Muscle of leg (tissue), 11 donors: ENCODE data around the gene EFNA1. TPM values are rescaled to one million over a fixed set of nuclear protein-coding genes. Genes with fewer than 3 reads are reported as not detected.
"Not testable (repeated sequence)": the region's sequence is repeated elsewhere in the genome, so short reads cannot be mapped to it uniquely, and the experiment has no call there.

Experiments used
- DNase-seq: peaks from one replicate; pipeline ENCODE4 v3.0.0; 2013
- H3K27ac ChIP-seq: one replicate; pipeline ENCODE4 v1.5.1; 2013; ENCODE audit warnings: mild to moderate bottlenecking, low read length, control low read depth
- H3K27me3 ChIP-seq: one replicate; pipeline ENCODE4 v1.6.1; 2013; ENCODE audit warnings: low read length; ENCODE audit not compliant: control insufficient read depth, insufficient read depth
- H3K36me3 ChIP-seq: one replicate; pipeline ENCODE4 v1.6.1; 2013; ENCODE audit warnings: low read length; ENCODE audit not compliant: control insufficient read depth, insufficient read depth
- H3K4me1 ChIP-seq: one replicate; pipeline ENCODE4 v1.6.1; 2013; ENCODE audit warnings: low read length; ENCODE audit not compliant: control insufficient read depth, insufficient read depth
- H3K4me3 ChIP-seq: one replicate; pipeline ENCODE4 v1.5.1; 2013; ENCODE audit warnings: low read length, control low read depth
- H3K9me3 ChIP-seq: replicated peaks from 2 replicates; pipeline ENCODE4 v1.6.1; 2013; ENCODE audit warnings: low read depth, low read length; ENCODE audit not compliant: control insufficient read depth
- WGBS: methylation state at CpG from one replicate; pipeline ENCODE4 v1.1.5; 2013; ENCODE audit warnings: missing lambda C conversion rate; ENCODE audit not compliant: insufficient coverage; 5-methylcytosine and 5-hydroxymethylcytosine counted together
- polyA plus RNA-seq, 8 donors: library from polyadenylated mRNA; unstranded; fragments of 120-200 nt; gene quantifications; one replicate each; pipeline versions ENCODE4 v1.2.1 to v1.2.3, GENCODE V29; 2013; ENCODE audit warnings: inconsistent platforms in 1 of 8, low replicate concordance in 1 of 8; ENCODE audit not compliant: insufficient read length in 8 of 8, insufficient read depth in 1 of 8
- total RNA-seq: library from RNA; stranded (reverse); fragments of 120-200 nt; gene quantifications from one replicate; pipeline ENCODE4 v1.2.4, GENCODE V29; 2013

Gene EFNA1
- total and polyA plus RNA-seq, 9 donors, result 15.3 to 37.5 (median 24.3) TPM

DNA sequence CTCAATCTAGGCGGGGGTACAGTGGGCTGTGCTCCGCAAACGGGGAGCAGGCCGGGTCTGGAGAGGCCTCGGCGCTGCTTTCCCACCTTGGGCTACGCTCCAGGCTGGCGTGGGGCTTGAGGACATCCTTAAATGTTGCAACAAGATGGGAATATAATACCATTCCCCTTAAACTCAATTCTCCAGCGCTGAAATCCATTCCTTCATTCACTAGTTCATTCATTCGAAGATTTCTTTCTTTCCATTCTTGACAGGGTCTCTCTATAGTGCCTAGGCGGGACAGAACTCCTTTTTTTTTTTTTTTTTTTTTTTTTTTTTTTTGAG, 12.9 kb downstream of the EFNA1 start:
- DNase-seq, result no peak
- Histone ChIP-seq H3K36me3 (peaks cover 10% of the 10 kb centered on the region), H3K4me1 (peaks cover 20% of the 10 kb centered on the region), H3K9me3 (no peaks in the 10 kb centered on the region), H3K27me3 (peaks cover 2% of the 10 kb centered on the region), H3K4me3 (peak overlapping the region; percentile 68), H3K27ac (no peak overlapping the region)
- 10% methylated on average over 10 of the region's 11 CpGs for WGBS

DNA sequence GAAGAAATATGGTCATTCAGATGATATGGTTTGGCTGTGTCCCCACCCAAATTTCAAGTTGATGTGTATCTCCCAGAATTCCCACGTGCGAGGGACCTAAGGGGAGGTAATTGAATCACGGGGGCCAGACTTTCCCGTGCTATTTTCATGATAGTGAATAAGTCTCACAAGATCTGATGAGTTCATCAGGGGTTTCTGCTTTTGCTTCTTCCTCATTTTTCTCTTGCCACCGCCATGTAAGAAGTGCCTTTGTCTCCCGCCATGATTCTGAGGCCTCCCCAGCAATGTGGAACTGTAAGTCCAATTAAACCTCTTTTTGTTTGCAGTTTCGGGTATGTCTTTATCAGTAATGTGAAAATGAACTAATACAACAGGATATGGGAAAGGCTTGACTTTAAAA, 14.1 kb downstream of the EFNA1 start:
- DNase-seq, result no peak
- H3K4me1 ChIP-seq, result peaks cover 14% of the 10 kb centered on the region
- H3K27ac ChIP-seq, result no peak overlapping the region
- H3K27me3 ChIP-seq, result peaks cover 2% of the 10 kb centered on the region
- H3K36me3 ChIP-seq, result peaks cover 10% of the 10 kb centered on the region
- H3K4me3 ChIP-seq, result no peak overlapping the region
- WGBS, result no CpG with 5 or more reads among the region's 7 CpGs
- no peaks in the 10 kb centered on the region for H3K9me3 ChIP-seq

DNA sequence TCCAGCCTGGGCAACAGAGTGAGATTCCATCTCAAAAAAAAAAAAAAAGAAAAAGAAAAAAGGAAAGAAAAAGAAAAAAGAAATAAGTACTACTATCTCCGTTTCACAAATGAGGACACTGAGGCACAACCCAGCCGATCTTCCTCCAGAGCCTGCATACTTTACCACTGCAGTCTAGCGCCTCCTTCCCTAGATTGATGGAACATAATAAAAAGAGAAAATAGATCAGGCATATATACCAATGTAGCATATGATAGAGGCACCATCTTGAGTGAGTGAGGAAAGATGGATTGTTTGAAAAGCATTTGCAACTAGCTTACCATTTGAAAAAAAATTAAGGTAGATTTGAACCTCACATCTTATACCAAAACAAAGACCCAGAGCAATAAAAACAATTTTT, 17.8 kb downstream of the EFNA1 start:
- no peak overlapping the region for H3K4me3 ChIP-seq
- H3K36me3 ChIP-seq, result no peaks in the 10 kb centered on the region
- no peaks in the 10 kb centered on the region for H3K9me3 ChIP-seq
- peaks cover 2% of the 10 kb centered on the region for H3K4me1 ChIP-seq
- DNase-seq, result no peak
- WGBS, result no CpG with 5 or more reads among the region's 3 CpGs
- H3K27me3 ChIP-seq, result peaks cover 6% of the 10 kb centered on the region
- H3K27ac ChIP-seq, result no peak overlapping the region

DNA sequence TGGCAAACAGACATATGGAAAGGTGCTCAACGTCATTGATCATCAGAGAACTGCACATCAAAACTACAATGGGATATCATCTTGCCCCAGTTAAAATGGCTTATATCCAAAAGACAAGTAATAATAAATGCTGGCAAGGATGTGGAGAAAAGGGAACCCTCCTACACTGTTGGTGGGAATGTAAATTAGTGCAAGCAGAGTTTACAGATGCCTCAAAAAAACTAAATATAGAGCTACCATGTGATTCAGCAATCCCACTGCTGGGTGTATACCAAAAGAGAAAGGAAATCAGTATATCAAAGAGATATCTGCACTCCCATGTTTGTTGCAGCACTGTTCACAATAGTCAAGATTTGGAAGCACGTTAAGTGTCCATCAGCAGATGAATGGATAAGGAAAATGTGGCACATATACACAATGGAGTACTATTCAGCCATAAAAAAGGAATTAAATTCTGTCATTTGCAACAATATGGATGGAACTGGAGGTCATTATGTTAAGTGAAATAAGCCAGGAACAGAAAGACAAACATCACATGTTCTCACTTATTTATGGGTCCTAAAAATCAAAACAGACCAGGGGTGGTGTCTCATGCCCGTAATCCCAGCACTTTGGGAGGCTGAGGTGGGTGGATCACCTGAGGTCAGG, 28.4 kb downstream of the EFNA1 start:
- not testable (repeated sequence) for H3K36me3 ChIP-seq, H3K27ac ChIP-seq, DNase-seq, H3K9me3 ChIP-seq, H3K4me1 ChIP-seq, H3K4me3 ChIP-seq, H3K27me3 ChIP-seq
- no CpG with 5 or more reads among the region's 3 CpGs for WGBS

DNA sequence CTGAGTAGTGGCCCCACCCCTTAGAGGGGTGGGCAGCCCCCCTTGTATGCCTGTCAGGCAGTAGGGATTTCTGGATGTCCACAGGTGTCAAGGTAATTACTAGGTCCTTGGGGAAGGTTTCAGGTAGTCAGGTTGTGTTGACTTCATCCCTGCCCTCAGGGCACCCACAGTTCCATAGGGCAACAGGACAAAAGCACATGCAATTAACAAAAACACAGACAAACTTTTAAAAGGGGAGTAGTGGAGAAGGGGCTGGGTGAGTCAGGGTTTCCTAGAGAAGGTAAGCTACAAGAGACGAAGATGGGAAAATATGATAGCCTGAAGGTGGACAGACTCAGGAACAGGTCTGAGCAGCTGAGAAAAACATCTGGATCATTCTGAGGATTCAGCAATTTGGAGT, 31.3 kb downstream of the EFNA1 start:
- DNase-seq, result no peak
- Histone ChIP-seq H3K36me3 (no peaks in the 10 kb centered on the region), H3K4me1 (no peaks in the 10 kb centered on the region), H3K27ac (no peak overlapping the region), H3K27me3 (no peaks in the 10 kb centered on the region), H3K4me3 (no peak overlapping the region), H3K9me3 (no peaks in the 10 kb centered on the region)
- WGBS, result 75% methylated on average over 1 of the region's 1 CpG

DNA sequence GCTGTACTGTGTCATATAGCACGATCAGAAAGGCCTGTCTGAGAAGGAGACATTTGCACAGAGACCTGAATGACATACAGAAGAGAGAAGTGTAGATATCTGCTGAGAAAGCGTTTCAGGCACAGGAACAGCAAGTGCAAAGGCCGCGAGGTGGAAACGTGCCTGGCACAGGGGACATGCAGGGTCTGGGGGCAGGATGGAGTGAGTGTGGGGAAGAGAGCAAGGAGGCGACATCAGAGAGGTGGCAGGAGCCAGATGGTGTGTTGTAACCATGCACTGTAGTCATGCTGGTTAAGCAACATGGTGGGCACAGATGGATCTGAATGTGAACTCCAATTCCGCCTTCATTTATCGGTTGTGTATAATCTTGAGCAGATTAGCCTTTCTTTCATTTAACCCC, 32.5 kb downstream of the EFNA1 start:
- Histone ChIP-seq H3K27me3 (no peaks in the 10 kb centered on the region), H3K9me3 (no peaks in the 10 kb centered on the region), H3K4me1 (no peaks in the 10 kb centered on the region), H3K4me3 (no peak overlapping the region), H3K27ac (no peak overlapping the region), H3K36me3 (no peaks in the 10 kb centered on the region)
- 67% methylated on average over 6 of the region's 8 CpGs for WGBS
- no peak for DNase-seq

DNA sequence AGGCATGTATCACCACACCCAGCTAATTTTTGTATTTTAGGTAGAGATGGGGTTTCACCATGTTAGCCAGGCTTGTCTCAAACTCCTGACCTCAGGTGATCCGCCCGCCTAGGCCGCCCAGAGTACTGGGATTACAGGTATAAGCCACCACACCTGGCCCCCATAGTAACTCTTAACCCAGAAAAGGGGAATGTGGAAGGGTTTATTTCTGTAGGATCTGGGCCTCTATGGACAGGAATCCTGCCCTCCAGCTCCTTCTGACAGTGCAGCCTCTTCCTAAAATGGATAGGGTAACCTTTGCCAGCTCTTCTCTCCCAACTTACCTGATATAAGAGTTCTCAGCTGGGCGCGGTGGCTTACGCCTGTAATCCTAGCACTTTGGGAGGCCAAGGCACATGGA, 35.0 kb downstream of the EFNA1 start:
- WGBS, result 90% methylated on average over 3 of the region's 6 CpGs
- H3K36me3 ChIP-seq, H3K27me3 ChIP-seq, DNase-seq, H3K9me3 ChIP-seq, H3K27ac ChIP-seq, H3K4me3 ChIP-seq: not testable (repeated sequence)
- peaks cover 18% of the 10 kb centered on the region for H3K4me1 ChIP-seq

DNA sequence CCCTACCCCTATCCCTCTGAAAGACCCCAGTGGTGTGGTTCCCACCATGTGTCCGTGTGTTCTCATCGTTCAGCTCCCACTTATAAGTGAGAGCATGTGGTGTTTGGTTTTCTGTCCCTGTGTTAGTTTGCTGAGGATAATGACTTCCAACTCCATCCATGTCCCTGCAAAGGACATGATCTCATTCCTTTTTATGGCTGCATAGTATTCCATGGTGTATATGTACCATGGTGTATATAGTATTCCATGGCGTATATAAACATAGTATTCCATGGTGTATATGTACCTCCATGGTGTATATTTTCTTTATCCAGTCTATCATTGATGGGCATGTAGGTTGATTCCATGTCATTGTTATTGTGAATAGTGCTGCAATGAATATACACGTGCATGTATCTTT, 36.1 kb downstream of the EFNA1 start:
- H3K9me3 ChIP-seq, H3K27ac ChIP-seq, H3K27me3 ChIP-seq, H3K36me3 ChIP-seq, H3K4me3 ChIP-seq, DNase-seq: not testable (repeated sequence)
- peaks cover 23% of the 10 kb centered on the region for H3K4me1 ChIP-seq
- WGBS, result no CpG with 5 or more reads among the region's 4 CpGs

DNA sequence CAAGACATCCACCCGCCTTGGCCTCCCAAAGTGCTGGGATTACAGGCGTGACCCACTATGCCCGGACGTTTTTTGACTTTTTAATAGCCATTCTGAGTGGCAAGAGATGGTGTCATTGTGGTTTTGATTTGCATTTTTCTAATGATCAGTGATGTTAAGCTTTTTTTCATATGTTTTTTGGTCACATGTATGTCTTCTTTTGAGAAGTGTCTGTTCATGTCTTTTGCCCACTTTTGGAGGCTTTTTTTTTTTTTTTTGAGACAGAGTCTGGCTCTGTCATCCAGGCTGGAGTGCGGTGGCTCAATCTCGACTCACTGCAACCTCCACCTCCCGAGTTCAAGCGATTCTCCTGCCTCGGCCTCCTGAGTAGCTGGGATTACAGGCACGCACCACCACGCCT, 36.9 kb downstream of the EFNA1 start:
- H3K36me3 ChIP-seq, result peaks cover 11% of the 10 kb centered on the region
- H3K27me3 ChIP-seq, DNase-seq, H3K4me3 ChIP-seq, H3K9me3 ChIP-seq, H3K27ac ChIP-seq: not testable (repeated sequence)
- 93% methylated on average over 3 of the region's 11 CpGs for WGBS
- H3K4me1 ChIP-seq, result peaks cover 23% of the 10 kb centered on the region

DNA sequence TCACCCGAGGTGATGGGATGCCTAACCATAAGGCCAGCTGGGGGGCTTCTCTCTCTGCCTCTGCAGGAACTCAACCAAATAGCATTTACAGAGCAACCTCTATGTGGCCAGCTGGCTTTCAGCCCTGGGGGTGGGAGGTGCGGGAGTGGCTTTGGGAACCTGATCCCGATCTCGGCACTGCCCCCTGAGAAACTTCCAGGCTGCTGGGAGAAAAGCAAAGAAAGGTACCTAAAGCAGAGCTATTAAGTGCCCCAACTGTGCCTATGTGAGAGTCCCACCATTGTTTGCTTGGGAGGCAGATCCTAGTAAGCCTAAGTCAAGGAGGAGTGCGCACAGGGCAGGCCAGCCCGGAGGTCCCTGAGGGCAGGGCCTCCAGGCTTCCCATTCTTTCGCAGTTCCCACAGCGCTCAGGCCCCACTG, 38.4 kb downstream of the EFNA1 start:
- Histone ChIP-seq H3K4me3 (no peak overlapping the region), H3K27ac (peak overlapping the region; percentile 69), H3K36me3 (peaks cover 24% of the 10 kb centered on the region), H3K27me3 (no peaks in the 10 kb centered on the region), H3K9me3 (no peaks in the 10 kb centered on the region), H3K4me1 (peaks cover 23% of the 10 kb centered on the region)
- peak; percentile 40 for DNase-seq
- WGBS, result 20% methylated on average over 7 of the region's 8 CpGs
